GM12878 (cell line): ENCODE measurements around the gene KIAA1143. TPM values are rescaled to one million over a fixed set of nuclear protein-coding genes. Genes with fewer than 3 reads are reported as not detected.

Source experiments
- ASH2L ChIP-seq: fragments of 300-600, 200-600 bp; sonication (generic); IDR thresholded peaks from 2 replicates; pipeline ENCODE4 v1.6.1; 2017; ENCODE audit warnings: low read depth, mild to moderate bottlenecking, borderline replicate concordance
- ATF3 ChIP-seq: IDR thresholded peaks from 2 replicates; pipeline ENCODE4 v1.6.1; 2011; ENCODE audit warnings: low read depth, mild to moderate bottlenecking, low read length, moderate library complexity, borderline replicate concordance; ENCODE audit errors: extremely low read depth
- BACH1 ChIP-seq: fragments of 450-650 bp; IDR thresholded peaks from 2 replicates; pipeline ENCODE4 v1.6.1; 2017; ENCODE audit warnings: mild to moderate bottlenecking, borderline replicate concordance
- CREM ChIP-seq: IDR thresholded peaks from 2 replicates; pipeline ENCODE4 v1.6.1; 2014; ENCODE audit warnings: antibody characterized with exemption, low read depth
- ELK1 ChIP-seq: IDR thresholded peaks from 2 replicates; pipeline ENCODE4 v1.6.1; 2012; ENCODE audit warnings: low read depth, low read length, improper control_type of control experiment
- ESRRA ChIP-seq: IDR thresholded peaks from 2 replicates; pipeline ENCODE4 v1.6.1; 2012; ENCODE audit warnings: mild to moderate bottlenecking, low read length, improper control_type of control experiment
- IRF5 ChIP-seq: fragments of 450-650 bp; IDR thresholded peaks from 2 replicates; pipeline ENCODE4 v1.6.1; 2017; ENCODE audit warnings: borderline replicate concordance
- KAT2A ChIP-seq: conservative IDR thresholded peaks from 2 replicates; pipeline ENCODE4 v1.6.1; 2011; ENCODE audit warnings: low read depth, low read length; ENCODE audit not compliant: control insufficient read depth
- NBN ChIP-seq: fragments of 450-650 bp; IDR thresholded peaks from 2 replicates; pipeline ENCODE4 v1.6.1; 2016
- NFIC ChIP-seq: IDR thresholded peaks from 2 replicates; pipeline ENCODE4 v1.6.1; 2012; ENCODE audit warnings: low read depth, mild to moderate bottlenecking, inconsistent platforms, low read length, moderate library complexity
- NFXL1 ChIP-seq: fragments of 450-650 bp; IDR thresholded peaks from 2 replicates; pipeline ENCODE4 v1.6.1; 2017; ENCODE audit warnings: antibody characterized with exemption, mild to moderate bottlenecking, borderline replicate concordance
- NKRF ChIP-seq: fragments of 450-650 bp; conservative IDR thresholded peaks from 2 replicates; pipeline ENCODE4 v1.6.1; 2017; ENCODE audit warnings: mild to moderate bottlenecking, moderate library complexity
- POLR2AphosphoS2 ChIP-seq: IDR thresholded peaks from 2 replicates; pipeline ENCODE4 v1.6.1; 2011; ENCODE audit warnings: low read depth, mild to moderate bottlenecking, low read length, improper control_type of control experiment, moderate library complexity
- RCOR1 ChIP-seq: conservative IDR thresholded peaks from 2 replicates; pipeline ENCODE4 v1.6.1; 2012; ENCODE audit warnings: low read depth, low read length, improper control_type of control experiment
- RFX5 ChIP-seq: IDR thresholded peaks from 2 replicates; pipeline ENCODE4 v1.6.1; 2011; ENCODE audit warnings: low read depth, low read length, improper control_type of control experiment
- SMARCA5 ChIP-seq: fragments of 450-650 bp; IDR thresholded peaks from 2 replicates; pipeline ENCODE4 v1.6.1; 2017; ENCODE audit warnings: mild to moderate bottlenecking
- SP1 ChIP-seq: IDR thresholded peaks from one replicate; pipeline ENCODE4 v1.6.1; 2011; ENCODE audit warnings: low read depth, low read length
- SREBF2 ChIP-seq: IDR thresholded peaks from 2 replicates; pipeline ENCODE4 v1.6.1; 2012; ENCODE audit warnings: mild to moderate bottlenecking, low read length
- SRF ChIP-seq, 2 experiments: IDR thresholded peaks; 2 replicates each; pipeline ENCODE4 v1.6.1; 2011; ENCODE audit warnings: low read depth in 2 of 2, low read length in 2 of 2, mild to moderate bottlenecking in 1 of 2, moderate library complexity in 1 of 2
- STAT1 ChIP-seq: fragments of 450-650 bp; conservative IDR thresholded peaks from 2 replicates; pipeline ENCODE4 v1.6.1; 2014; ENCODE audit warnings: antibody characterized with exemption, mild to moderate bottlenecking
- TARDBP ChIP-seq: IDR thresholded peaks from 2 replicates; pipeline ENCODE4 v1.6.1; 2016; ENCODE audit warnings: borderline replicate concordance
- YBX1 ChIP-seq: fragments of 450-650 bp; IDR thresholded peaks from 2 replicates; pipeline ENCODE4 v1.6.1; 2016; ENCODE audit warnings: antibody characterized with exemption
- ZBTB11 ChIP-seq: fragments of 450-650 bp; formaldehyde crosslinking; IDR thresholded peaks from 2 replicates; pipeline ENCODE4 v1.5.0; 2022; ENCODE audit warnings: mild to moderate bottlenecking, missing genetic modification characterization
- polyA plus RNA-seq, 11 experiments: library from polyadenylated mRNA; depleted of rRNA in 4 of 11; unstranded in 6 of 11; stranded (reverse) in 5 of 11; fragments of >200 nt; fragmentation: Nextera tagmentation in 4 of 11; fragmentation: Illumina TruSeq in 1 of 11; extraction: Ambion mirVana in 4 of 11; extraction: Trizol in 1 of 11; gene quantifications; 1 replicate in 1 of 11; 2 replicates in 10 of 11; pipeline versions ENCODE4 v1.2.1 to v1.2.3, GENCODE V29; 2011 to 2016; ENCODE audit warnings: inconsistent platforms in 2 of 11, missing spikeins in 2 of 11, low read depth in 1 of 11
- total RNA-seq, 4 experiments: library from RNA; depleted of rRNA in 3 of 4; stranded (reverse); fragments of >200 nt in 3 of 4; fragmentation: Illumina TruSeq in 1 of 4; extraction: Trizol in 1 of 4; gene quantifications; 2 replicates each; pipeline versions ENCODE4 v1.2.1 to v1.2.3, GENCODE V29; 2013 to 2021

Gene KIAA1143
- total and polyA plus RNA-seq, 10 of the 15 experiments (the other 5 are each of a cell fraction or from before 2014, with no cell fraction given) = 11.4 to 37.6 (median 28.4) TPM

- peak; percentile 82; the same call in 1 of the 2 replicates for TF ChIP-seq ATF3
- no peak; the same call in 1 of the 2 replicates for TF ChIP-seq SMARCA5
- TF ChIP-seq NKRF = peak; percentile 100
- TF ChIP-seq ASH2L = no peak
- no peak for TF ChIP-seq IRF5
- peak; percentile 50; the same call in 1 of the 2 replicates for TF ChIP-seq ELK1
- TF ChIP-seq NFIC = no peak; the same call in 1 of the 2 replicates
- peak; percentile 94 for TF ChIP-seq SP1
- TF ChIP-seq NBN = peak; percentile 100
- peak; percentile 90; the same call in 1 of the 2 replicates for TF ChIP-seq POLR2AphosphoS2
- peak; percentile 64; the same call in 1 of the 2 replicates for TF ChIP-seq TARDBP
- peak; percentile 64 for TF ChIP-seq RFX5
- peak; percentile 41; the same call in 1 of the 2 replicates for TF ChIP-seq STAT1
- TF ChIP-seq ZBTB11 (CRISPR knock-in tag) = no peak
- TF ChIP-seq ESRRA = peak; percentile 84; the same call in 1 of the 2 replicates
- TF ChIP-seq KAT2A = no peak
- TF ChIP-seq SRF (IDR thresholded peaks at IDR 0.05; ENCODE audit: low read depth in 2 of 2, low read length in 2 of 2) = peak; percentile 54 to 83; a peak in 3 of 4 replicates
- peak; percentile 99 for TF ChIP-seq CREM
- TF ChIP-seq YBX1 = no peak
- no peak for TF ChIP-seq NFXL1
- TF ChIP-seq RCOR1 = peak; percentile 89; the same call in 1 of the 2 replicates
- TF ChIP-seq BACH1 = peak; percentile 68; the same call in 1 of the 2 replicates
- TF ChIP-seq SREBF2 = no peak
Observed at GRCh38 chr3:44761424-44762169, at the start of gene KIAA1143, which contains the start of gene KIF15 (continued).
